ENCODE results near the gene NLGN1.
A peak's percentile ranks its signal among the peaks of the same experiment; 100 is the strongest.

Gene NLGN1

GRCh38 chr3:173770796-173771573 lies 373.4 kb downstream of the NLGN1 start:
- DNase-seq (ENCODE audit: low read depth): no peak

- no peak for DNase-seq (ENCODE audit: low read depth)
Measured at GRCh38 chr3:173773800-173774199, 376.3 kb downstream of the NLGN1 start.

DNA sequence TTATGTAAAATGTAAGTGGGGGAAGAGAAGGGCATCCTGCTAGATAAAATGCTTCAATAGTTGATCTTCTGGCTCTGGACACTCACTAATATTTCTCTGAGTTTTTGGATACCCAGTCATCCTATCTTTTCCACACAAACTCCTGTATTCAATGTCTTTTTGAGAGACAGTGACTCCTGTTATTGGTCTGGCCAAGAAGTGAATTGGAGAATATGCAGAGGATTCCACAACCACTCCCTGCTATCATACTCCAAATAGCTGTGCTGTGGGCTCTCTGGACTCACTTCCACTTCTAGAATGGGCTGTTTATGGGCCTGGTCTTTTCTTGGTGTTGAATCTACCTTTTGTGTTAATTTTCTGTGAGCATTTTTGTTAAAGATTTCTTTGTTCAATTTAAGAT lies 376.8 kb downstream of the NLGN1 start:
- no peak for DNase-seq (ENCODE audit: low read depth)

DNA sequence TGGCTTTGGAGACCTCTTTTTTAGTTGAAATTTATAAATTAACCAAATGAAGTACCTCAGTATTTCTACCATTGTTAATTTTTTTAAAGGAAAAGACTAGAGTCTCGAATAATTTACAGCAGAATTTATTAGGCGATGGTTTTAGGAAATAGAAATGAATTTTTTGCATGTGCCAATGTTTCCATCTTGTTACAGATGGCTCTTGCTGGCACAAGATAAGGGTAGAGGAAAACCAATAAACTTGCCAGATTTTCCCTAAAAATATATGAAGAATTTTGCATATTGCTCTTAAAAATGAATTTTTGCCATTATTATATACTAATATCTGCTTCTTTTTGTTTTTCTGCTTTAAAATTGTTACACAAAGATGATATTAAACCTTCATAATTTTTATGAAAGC lies 380.7 kb downstream of the NLGN1 start:
- DNase-seq (ENCODE audit: low read depth): no peak

DNA sequence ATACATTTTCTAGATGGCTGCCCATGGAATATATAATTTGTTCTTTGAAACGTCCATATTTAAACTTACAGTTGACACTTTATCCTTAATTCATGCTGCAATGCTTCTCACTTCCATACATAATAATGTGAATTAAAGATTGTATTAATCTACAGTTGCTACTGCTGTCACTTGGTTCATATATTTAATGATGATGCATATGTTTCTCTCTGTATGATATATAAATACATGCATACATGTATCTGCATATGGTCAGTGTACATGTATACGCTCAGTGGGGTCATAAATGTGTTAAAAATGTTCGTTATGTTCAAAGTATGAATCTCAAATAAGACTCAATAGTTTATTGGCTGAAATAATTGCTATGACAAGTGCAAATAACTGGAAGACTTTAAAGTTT lies 382.5 kb downstream of the NLGN1 start:
- no peak for DNase-seq (ENCODE audit: low read depth)

- DNase-seq (ENCODE audit: low read depth): no peak
Measured at GRCh38 chr3:173785004-173785403, 387.5 kb downstream of the NLGN1 start.

- DNase-seq (ENCODE audit: low read depth): no peak
Measured at GRCh38 chr3:173789530-173790162, 392.1 kb downstream of the NLGN1 start.

- no peak for DNase-seq (ENCODE audit: low read depth)
Measured at GRCh38 chr3:173793963-173794362, 396.4 kb downstream of the NLGN1 start.

GRCh38 chr3:173796405-173796804 lies 398.9 kb downstream of the NLGN1 start:
- DNase-seq (ENCODE audit: low read depth): no peak

GRCh38 chr3:173796890-173797289 lies 399.3 kb downstream of the NLGN1 start:
- no peak for DNase-seq (ENCODE audit: low read depth)

- DNase-seq (ENCODE audit: low read depth): no peak
Measured at GRCh38 chr3:173799060-173799816, 401.7 kb downstream of the NLGN1 start.

DNA sequence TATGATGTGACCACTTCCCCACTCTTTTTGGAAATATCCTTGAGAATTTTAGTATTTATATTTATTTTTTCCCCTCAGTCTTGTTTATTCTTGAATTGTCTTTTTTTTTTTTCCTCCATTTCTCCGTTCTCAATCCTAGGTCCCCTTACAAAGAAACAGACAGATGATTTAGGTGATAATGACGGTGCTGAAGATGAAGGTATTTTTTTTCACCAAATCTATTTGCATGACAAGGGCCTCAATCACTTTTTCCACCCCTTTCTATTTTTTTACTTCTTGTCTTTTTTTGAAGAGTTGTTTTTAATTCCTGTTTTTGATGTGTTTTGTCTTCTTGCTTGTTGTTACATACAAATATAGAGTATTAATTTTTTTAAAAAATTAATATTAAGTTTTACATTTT lies 402.6 kb downstream of the NLGN1 start:
- DNase-seq (ENCODE audit: low read depth): no peak

DNA sequence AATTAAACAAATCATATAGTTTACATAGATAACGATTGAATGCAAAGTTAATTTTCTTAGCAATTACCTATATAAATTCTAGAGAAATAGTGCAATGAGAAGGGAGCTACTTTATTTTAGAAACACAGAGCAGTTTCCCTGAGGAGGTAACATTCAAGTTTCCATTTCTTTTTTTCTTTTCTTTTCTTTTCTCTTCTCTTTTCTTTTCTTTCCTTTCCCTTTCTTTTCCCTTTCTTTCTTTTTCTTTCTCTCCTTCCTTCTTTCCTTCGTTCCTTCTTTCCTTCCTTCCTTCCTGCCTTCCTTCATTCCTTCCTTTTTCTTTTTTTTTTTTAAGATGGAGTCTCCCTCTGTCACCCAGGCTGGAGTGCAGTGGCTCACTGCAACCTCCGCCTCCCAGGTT lies 417.3 kb downstream of the NLGN1 start:
- no peak for DNase-seq (ENCODE audit: low read depth)

GRCh38 chr3:173819368-173819767 lies 421.8 kb downstream of the NLGN1 start:
- no peak for DNase-seq (ENCODE audit: low read depth)

- DNase-seq (ENCODE audit: low read depth): no peak
Measured at GRCh38 chr3:173823911-173824460, 426.4 kb downstream of the NLGN1 start.

GRCh38 chr3:173825730-173826129 lies 428.2 kb downstream of the NLGN1 start:
- DNase-seq (ENCODE audit: low read depth): no peak

DNA sequence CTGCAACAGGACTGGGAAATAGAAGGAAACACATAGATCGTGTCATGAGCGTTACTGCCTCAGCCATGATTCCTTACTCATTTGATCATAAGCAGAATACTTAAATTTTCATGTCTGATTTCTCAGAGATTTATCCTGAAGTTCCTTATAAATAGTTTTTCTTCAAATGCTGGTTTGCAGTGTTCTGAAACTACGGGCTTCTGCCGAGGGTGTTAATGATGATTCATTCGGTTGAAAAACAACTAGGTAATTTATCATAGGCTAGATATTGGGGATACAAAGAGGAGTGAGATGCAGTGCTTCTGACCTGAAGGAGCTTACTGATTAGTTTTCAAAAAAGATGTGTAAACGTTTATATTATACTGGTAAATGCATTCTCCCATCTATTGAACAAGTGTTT lies 428.9 kb downstream of the NLGN1 start:
- no peak for DNase-seq (ENCODE audit: low read depth)

GRCh38 chr3:173826901-173827609 lies 429.5 kb downstream of the NLGN1 start:
- DNase-seq (ENCODE audit: low read depth): peak; percentile 17

GRCh38 chr3:173838644-173839043 lies 441.1 kb downstream of the NLGN1 start:
- no peak for DNase-seq (ENCODE audit: low read depth)

DNA sequence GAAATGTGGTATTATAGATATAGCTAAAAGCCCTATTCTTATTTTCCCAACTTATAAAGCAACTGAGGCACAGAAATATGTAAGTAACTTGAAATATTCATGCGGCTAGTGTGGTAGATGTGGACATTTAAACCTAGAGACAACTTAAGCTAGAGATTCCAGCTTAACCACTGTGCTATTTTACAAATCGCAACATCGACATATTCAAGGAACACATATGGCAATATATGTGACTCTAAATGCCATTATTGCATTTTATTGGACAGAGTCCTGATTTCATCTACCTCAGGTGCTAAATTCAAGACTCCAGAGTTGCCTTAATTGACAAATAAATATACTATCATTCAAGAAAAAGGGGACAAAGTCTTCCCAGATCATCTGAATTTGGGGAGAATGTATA lies 442.3 kb downstream of the NLGN1 start:
- DNase-seq (ENCODE audit: low read depth): no peak

- no peak for DNase-seq (ENCODE audit: low read depth)
Measured at GRCh38 chr3:173841334-173841733, 443.8 kb downstream of the NLGN1 start.

DNA sequence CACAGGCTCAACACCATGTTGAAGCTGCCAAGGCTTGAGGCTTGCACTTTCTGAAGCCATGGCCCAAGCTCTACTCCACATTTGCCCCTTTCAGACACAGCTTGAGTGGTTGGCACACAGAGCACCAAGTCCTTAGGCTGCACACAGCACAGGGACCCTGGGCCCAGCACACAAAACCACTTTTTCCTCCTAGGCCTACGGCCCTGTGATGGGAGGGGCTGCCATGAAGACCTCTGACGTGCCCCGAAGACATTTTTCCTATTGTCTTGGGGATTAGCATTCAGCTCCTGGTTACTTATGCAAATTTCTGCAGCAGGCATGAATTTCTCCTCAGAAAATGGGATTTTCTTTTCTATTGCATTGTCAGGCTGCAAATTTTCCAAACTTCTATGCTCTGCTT lies 445.5 kb downstream of the NLGN1 start:
- DNase-seq (ENCODE audit: low read depth): no peak
